SH-SY5Y (cell line): ENCODE data around the gene PXDC1.

Source experiments
- GATA2 ChIP-seq: IDR thresholded peaks from 2 replicates; pipeline ENCODE4 v1.6.1; 2011; ENCODE audit warnings: mild to moderate bottlenecking, low read depth, low read length
- GATA3 ChIP-seq: IDR thresholded peaks from 2 replicates; pipeline ENCODE4 v1.6.1; 2011; ENCODE audit warnings: low read depth, mild to moderate bottlenecking, low read length, moderate library complexity

GRCh38 chr6:3678946-3679345 is 72.6 kb downstream of the PXDC1 start:
- TF ChIP-seq GATA2 (no peak), GATA3 (no peak)
